GM18520 (cell line): Measurements from ENCODE around the gene WBP1L.
"Not testable (repeated sequence)": the region's sequence is repeated elsewhere in the genome, so short reads cannot be mapped to it uniquely, and the experiment has no call there.

Source experiments
- ATAC-seq: cut with Tn5 transposase; IDR thresholded peaks from one replicate; pipeline ENCODE4 v1.9.1; 2021; ENCODE audit not compliant: unreplicated experiment

WBP1L gene

DNA sequence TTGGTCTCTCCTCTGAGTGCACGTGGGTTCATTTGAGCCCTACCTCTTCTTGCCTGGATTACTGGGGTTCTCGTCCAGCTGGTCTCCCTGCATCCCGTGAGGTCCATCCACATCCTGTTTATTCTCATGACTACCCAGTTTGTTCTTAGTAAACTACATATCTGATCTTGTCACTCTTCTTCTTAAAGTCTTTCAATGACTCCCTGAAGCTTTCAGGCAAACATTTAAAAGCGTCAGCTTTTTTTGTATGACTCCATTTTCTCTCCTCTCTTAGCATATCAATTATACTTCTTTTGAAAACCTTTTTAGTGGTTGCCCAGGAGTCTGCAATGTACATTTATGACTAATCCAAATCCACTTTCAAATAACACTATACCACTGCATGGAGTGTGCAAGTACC, 21.8 kb upstream of the WBP1L start:
- no peak for ATAC-seq

DNA sequence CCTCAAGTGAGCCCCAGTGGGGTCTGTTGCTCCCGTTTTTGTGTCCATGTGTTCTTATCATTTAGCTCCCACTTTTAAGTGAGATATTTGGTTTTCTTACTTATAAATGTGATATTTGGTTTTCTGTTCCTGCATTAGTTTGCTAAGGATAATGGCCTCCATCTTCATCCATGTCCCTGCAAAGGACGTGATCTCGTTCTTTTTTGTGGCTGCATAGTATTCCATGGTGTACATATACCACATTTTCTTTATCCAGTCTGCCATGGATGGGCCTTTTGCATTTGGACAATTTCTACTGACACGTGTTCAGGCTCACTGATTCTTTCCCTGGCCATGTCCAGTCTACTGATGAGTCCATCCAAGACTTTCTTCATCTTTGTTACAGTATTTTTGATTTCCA, 19.8 kb upstream of the WBP1L start:
- ATAC-seq = no peak

DNA sequence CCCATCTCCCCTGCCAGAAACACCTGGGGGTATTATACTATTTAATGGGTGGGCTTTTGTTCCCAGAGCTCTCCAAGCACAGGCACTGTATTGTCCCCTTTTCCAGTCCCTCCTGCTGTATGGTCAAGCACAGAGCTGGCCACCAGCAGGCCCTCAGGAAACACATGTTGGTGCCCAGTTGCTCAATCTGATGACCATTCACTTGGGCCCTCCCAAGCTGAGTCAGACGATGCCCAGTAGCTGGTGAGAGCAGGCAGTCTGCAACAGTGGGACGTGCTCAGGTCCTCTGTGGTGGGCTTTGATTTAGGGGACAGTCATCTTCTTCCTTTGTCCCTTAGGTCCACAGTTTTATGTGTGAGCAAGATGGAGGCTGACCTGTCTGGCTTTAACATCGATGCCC, 17.5 kb upstream of the WBP1L start:
- ATAC-seq = no peak

DNA sequence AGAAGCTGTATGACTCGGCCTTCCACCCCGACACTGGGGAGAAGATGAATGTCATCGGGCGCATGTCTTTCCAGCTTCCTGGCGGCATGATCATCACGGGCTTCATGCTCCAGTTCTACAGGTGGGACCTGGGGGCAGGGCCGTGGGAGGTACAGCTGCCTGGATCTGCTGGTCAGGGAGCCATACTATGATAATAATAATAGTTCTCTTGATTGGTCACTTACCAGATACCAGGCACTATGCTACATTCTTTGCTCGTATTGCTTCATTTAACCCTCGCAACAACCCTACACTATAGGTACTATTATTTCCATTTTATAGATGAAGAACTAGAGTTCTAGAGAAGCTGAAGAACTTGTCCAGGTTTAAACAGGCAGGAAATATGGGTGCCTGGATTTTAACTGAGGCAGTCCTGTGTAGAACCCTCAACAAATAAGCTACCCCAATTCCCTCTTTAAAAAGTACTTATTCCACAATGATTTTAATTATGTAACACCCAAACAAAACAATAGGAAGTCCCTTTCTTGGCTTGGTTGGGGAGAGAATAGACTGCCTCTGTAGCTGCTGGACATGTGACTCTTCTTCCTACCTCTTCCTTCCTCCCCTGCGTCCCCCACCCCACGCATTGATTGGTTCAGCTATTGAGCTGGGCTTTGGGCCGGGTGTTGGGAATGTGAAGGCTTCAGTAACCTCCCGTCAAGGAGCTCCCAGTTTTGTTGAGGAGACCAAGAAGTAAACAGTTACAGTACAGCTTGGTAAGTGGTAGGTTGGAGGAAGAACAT, 16.5 kb upstream of the WBP1L start:
- no peak for ATAC-seq

DNA sequence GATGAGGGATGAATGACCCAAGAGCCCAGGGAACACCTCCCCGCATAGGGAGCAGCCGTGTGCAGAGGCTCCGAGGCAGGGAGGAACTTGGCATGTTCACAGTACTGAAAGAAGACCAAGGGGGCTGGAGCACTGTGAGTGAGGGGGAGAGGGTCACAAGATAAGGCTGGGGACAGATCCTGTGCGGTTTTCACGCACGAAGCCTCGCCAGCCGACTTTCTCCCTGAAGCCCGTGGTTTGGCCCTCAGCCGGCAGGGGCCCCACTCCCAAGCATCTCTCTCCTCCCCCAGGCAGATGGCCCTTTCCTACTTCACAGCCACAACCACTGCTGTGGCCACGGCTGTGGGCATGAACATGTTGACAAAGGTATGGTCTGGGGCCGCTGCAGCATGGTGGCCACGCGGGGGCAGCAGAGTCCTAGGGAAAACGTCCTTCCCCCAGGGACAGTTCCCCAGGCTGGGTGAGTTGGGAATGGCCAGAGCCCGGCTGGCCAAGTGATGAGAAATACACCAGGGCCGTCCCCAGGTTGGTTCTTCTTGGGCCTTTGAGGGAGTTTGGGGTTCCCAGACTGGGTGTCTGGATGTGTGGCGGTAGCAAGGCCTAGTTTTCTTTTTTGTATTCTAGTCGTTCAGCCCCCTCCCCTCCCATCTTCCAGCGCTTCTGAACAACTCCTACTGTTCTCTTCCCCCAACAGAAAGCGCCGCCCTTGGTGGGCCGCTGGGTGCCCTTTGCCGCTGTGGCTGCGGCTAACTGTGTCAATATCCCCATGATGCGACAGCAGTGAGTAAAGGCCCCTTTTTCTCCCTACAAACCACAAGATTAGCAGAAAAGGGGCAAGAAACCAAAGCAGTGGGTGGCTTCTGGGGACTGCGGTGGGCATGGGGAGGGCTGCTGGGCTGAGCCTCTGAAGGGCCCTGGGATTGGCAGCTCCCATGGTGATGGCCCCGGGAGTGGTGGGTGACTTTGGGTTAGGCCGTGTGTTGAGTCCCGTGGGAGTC, 14.4 kb upstream of the WBP1L start:
- no peak for ATAC-seq

DNA sequence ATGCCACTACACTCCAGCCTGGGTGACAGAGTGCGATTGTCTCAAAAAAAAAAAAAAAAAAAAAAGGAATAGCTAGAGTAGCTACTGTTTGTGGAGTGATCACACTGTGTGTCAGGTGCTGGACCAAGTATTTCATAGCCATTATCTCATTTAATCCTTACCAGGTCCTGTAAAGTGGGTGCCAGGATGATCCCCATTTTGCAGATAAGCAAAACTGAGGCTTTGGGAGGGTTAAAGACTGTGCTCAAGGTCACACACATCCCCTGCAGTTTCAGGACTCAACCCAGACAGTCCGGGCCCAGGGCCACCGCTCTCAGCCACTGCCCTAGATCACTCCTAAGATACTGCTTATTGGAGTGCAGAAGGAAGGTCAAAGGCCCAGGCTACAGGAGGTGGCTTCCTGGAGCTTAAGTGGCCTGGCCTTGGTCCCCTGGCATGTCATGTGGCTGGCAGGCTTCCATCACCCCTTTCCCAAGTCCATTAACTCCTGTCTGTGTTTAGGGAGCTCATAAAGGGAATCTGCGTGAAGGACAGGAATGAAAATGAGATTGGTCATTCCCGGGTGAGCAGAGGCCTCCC, 12.4 kb upstream of the WBP1L start:
- ATAC-seq = no peak

DNA sequence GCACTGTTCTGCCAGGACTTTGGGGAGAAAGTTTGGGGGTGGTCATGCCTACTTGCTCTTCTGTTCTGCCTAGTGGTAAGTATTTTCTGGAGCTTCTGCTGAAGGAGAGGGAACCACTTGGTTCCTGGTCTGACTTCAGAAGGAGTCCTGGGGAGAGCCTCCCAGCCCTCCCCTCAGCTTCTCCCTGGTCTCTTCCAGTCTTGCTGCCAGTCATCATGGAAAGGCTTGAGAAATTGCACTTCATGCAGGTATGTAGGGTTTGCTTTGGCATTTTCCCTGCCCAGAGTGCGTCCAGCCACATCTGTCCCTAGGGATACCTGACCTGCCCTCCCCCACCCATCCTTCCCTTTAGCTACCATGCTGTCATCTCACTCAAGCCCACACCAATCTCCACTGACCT, 11.1 kb upstream of the WBP1L start:
- no peak for ATAC-seq

DNA sequence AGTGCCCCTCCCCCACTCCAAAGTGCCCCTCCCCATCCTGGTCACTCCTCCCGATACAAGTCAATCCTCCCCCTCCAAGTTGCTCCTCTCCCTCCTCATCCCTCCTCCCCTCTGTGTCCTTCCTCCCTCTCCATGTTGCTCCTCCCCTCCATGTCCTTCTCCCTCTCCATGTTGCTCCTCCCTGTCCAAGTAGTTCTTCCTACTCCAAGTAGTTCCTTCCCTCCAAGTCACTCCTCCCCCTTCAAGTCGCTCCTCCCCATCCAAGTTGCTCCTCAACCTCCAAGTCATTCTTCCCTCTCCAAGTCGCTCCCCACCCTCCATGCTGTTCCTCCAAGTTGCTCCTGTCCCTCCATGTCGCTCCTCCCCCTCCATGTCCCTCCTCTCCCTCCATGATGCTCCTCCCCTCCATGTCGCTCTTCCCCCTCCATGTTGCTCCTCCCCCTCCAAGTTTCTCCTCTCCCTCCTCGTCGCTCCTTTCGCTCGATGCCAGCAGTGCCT, 8.6 kb upstream of the WBP1L start:
- ATAC-seq = no peak

DNA sequence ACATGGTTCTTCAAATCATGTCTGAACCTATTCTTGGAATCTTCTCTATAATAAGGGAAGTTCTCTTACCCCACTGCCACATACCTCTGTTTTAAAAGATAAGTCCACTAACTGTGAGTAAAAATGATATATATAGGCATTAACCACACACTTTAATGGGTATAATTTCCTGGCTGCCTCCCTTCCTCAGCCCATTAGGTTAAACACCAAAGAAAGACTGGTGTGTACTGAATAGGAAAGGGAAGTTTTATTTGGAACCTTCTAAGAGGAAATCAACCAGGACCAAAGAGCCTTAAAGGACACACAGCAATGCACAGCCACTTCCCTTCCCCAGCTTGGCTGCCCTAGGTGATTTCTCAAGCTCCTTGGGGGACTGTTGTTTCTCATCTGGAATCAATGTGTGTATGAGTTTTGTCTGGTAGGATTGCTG, 5.0 kb upstream of the WBP1L start:
- no peak for ATAC-seq

DNA sequence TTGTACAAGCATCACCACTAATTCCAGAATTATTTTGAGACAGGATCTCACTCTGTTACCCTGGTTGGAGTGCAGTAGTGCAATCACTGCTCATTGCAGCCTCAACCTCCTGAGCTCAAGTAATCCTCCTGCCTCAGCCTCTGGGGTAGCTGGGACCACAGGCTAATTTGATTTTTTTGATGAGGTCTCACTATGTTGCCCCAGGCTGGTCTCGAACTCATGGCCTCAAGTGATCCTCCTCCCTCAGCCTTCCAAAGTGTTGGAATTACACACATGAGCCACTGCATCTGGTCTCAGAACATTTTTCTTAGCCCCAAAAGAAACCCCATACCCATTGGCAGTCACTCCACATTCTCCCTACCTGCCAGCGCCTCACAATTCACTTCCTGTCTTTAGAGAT, 3.5 kb upstream of the WBP1L start:
- no peak for ATAC-seq

DNA sequence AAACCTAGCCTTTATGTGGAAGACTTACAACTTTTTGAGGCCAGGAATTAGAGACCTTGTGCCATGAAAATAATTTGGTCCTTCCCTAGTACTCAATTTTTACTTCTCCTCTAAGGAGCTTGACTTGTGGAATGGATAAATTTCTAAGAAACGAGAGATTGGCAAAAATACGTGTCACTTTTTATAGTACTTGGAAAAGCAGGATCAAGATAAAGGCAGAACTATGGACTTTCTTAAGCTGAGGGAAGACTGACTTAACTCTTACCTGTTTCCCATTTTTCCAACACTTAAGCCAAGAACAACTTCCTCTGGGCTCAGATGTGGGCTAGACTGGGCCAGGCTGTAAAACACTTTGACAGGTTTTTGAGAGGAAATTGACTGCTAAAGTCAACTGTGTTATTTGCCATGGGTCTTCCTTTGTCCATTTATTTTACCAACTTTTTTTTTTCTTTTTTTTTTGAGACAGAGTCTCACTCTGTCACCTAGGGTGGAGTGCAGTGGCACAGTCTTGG, 2.0 kb upstream of the WBP1L start:
- ATAC-seq = no peak

DNA sequence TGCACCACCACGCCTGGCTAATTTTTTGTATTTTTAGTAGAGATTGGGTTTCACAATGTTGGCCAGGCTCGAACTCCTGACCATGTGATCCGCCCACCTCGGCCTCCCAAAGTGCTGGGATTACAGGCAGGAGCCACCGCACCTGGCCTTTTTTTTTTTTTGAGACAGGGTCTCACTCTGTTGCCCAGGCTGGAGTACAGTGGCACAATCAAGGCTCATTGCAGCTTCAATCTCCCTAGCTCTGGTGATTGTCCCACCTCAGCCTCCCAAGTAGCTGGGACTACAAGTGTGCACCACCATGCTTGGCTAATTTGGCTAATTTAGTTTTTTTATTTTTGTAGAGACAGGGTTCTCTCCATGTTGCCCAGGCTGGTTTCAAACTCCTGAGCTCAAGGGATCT, 1.4 kb upstream of the WBP1L start:
- ATAC-seq = not testable (repeated sequence)

DNA sequence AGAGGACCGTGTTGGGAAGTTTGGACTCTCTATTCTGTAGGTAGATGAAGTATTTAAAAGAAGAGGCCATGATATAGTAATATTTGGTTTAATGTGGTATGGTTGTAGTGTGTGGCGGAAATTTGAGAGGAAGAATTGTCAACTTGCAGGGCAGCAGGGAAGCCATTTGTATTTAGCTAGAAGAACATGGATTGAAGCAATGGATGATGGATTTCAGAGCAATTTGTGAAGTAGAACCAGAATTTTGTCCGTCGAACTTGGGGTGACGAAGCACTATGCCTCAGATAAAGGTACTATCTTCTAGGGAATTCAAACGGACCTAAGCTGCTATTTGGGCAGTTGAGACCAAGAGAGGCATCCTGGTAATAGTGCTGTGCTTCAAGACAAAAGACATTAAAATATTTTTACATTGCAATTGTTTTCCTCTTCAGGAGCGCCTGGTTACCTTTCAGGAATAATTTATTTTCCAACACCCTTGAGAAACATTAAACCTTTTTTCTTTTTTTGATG, 615 bp upstream of the WBP1L start:
- ATAC-seq = no peak

DNA sequence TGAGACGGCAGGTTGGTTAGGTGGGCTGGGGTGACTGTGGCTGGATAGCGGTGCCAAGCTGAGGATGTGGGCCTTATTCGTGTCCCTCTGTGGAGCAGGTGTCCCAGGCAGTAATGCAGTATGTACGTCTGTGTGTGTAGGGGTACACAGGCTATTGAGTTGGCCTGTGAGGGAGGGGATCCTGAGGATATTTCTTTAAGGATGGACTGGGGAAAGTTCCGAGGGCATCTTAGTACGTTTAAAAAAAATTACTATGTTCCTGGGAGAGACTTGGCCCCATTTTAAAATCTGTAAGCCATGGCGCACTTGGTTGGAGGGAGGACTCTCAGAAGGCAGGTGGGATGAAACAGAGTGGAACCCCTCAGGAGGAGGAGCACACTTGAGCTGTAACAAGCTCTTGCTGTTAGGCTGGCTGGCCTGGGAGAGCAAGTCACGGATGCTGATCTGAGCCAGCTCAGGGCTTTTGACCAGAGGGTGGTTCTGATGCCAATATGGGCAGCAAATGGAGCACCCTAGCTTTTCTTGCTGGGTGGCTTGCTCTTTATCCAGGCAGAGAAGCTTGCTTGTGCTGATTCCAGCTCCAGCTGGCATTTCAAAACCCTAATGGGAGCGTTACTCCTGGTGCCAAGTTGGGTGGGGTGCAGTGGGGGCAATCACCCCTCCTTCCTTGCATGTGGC, 765 bp downstream of the WBP1L start:
- no peak for ATAC-seq

DNA sequence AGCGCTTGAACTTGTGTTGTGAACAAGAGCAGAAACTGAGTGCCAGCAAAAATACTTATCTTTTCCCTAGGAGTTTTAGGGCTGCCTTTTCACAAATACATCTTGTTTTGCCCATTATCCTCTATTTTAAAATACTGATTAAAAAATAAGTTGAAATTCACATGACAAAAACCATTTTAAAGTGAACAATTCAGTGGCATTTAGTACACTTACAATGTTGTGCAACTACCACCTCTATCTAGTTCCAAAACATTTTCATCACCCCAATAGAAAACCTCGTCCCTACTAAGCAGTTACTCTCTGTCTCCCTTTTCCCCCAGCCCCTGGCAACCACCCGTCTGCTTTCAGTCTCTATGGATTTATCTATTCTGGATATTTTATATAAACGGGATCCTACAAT, 1.4 kb downstream of the WBP1L start:
- ATAC-seq = no peak

DNA sequence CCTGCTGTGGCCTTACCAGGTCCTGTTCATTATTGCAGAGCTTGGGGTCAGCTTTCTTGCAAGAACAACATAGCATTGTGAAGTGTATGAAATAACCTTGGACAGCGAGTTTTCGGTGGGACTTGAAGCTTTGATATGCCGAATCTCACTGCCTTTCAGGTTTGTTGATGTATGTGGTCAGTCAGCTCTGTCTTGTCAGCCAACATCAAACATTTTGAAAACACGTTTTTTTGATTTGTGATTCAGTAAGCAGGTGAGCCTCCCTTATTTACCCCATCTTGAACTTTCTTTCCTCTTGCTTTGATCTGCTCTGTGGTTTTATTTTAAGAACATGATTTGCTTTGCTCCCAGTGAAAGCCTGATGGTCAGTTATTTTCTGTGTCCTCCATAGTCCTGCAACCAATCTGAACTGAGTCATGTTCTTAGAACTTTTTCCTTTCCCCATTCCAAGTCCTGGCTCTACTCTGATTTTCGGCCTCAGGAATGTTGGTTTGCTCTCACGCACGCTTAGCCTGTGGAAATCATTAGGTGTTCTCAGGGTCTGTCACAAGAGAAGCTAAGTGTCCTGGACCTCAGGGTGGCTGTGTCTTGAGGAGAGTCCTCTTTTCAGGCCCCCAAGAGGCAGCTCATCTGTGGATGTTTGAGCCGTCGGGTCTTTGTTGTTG, 8.7 kb downstream of the WBP1L start:
- no peak for ATAC-seq

DNA sequence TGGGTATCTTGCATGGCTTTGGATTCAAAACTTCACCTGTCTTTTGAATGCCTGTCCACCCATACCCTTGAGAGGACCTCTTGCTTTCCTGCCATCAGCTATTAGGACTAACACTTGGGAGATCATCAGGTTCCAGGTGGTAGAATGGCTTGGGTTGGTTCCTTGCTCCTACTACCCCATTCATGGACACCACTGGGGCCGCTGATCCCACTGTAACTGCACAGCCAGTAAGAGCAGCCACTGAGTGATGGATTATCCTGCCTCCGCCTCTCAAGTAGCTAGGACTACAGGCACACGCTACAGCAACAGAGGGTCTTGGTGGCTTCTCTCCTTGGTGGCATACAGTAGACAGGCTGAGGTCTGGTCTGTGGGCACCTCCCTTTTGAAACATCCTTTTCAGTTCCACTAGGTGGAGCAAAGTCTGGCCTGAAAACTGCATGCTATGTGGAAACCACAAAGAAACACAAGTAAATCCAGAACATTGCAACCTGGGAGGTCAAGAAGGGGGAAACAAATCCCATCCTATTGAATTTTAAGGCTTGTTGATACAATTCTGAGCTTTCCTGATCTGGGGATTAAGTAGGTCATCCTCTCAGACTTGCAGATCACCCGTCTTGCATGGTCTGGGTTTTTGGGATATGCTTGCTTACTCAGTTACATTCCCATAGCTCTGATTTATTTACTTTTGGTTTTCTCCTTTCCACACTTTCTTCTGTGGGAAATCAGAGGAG, 9.4 kb downstream of the WBP1L start:
- ATAC-seq = no peak

DNA sequence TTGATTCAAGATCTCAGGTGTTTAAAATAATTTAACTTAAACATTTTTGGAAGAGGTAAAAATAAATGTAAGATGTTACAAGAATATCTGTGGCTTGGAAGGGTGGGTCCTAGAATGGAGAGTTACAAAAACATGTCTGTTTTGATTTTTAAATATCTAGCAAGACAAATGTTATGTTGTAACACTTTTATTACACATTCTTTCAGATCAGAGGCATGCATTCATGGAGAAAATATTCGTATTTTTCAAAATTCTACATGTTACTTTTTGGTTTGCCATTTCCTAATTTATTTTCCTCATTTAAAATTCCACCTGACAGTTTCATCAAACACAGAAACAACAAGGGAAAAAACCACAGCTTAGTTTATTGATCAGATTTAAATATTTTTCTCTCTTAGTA, 10.0 kb downstream of the WBP1L start:
- no peak for ATAC-seq

DNA sequence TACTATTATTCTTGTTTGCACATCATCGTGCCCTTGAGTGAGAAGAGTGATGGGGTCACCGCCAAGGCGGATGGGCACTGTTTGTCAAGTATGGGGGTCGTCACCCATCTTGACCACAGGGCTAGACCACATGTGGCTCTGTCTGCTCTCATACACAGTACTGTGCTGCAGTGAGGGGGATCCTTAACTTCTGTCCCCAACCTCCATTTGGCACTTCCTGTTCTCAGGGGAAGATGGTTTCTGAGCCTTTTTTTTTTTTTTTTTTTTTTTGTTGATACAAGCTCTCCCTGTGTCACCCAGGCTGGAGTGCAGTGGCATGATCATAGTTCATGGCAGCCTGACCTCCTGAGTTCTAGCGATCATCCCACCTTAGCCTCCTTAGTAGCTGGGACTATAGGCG, 13.6 kb downstream of the WBP1L start:
- ATAC-seq = no peak
